ENCODE measurements around the gene MZF1.

Gene MZF1

GRCh38 chr19:58518256-58519086 is 54.7 kb downstream of the MZF1 start:
- H3K9ac ChIP-seq (ENCODE audit: low read length) = peak overlapping the region; percentile 83
- H3K36me3 ChIP-seq (ENCODE audit: control insufficient read depth, insufficient read depth, low read length) = no peaks in the 10 kb centered on the region
- no peaks in the 10 kb centered on the region for H3K27me3 ChIP-seq (ENCODE audit: control insufficient read depth, insufficient read depth, low read length)
- peak overlapping the region; percentile 87 for H3K4me3 ChIP-seq (ENCODE audit: low read length)
- H3K9me3 ChIP-seq (ENCODE audit: control insufficient read depth, low read length) = no peaks in the 10 kb centered on the region
- H3K4me1 ChIP-seq (ENCODE audit: control insufficient read depth, insufficient read depth, low read length) = peaks cover 27% of the 10 kb centered on the region

GRCh38 chr19:58516964-58517833 is 55.9 kb downstream of the MZF1 start:
- H3K36me3 ChIP-seq (ENCODE audit: control insufficient read depth, insufficient read depth, low read length) = no peaks in the 10 kb centered on the region
- no peaks in the 10 kb centered on the region for H3K9me3 ChIP-seq (ENCODE audit: control insufficient read depth, low read length)
- H3K27me3 ChIP-seq (ENCODE audit: control insufficient read depth, insufficient read depth, low read length) = no peaks in the 10 kb centered on the region
- no peak overlapping the region for H3K9ac ChIP-seq (ENCODE audit: low read length)
- peaks cover 38% of the 10 kb centered on the region for H3K4me1 ChIP-seq (ENCODE audit: control insufficient read depth, insufficient read depth, low read length)
- H3K4me3 ChIP-seq (ENCODE audit: low read length) = no peak overlapping the region

- no peak overlapping the region for H3K4me3 ChIP-seq (ENCODE audit: low read length)
- H3K36me3 ChIP-seq (ENCODE audit: control insufficient read depth, insufficient read depth, low read length) = no peaks in the 10 kb centered on the region
- H3K4me1 ChIP-seq (ENCODE audit: control insufficient read depth, insufficient read depth, low read length) = peaks cover 40% of the 10 kb centered on the region
- no peak overlapping the region for H3K9ac ChIP-seq (ENCODE audit: low read length)
- H3K9me3 ChIP-seq (ENCODE audit: control insufficient read depth, low read length) = no peaks in the 10 kb centered on the region
- no peaks in the 10 kb centered on the region for H3K27me3 ChIP-seq (ENCODE audit: control insufficient read depth, insufficient read depth, low read length)
Measured at GRCh38 chr19:58516246-58516836, 56.8 kb downstream of the MZF1 start.

- no peak overlapping the region for H3K4me3 ChIP-seq (ENCODE audit: low read length)
- H3K27me3 ChIP-seq (ENCODE audit: control insufficient read depth, insufficient read depth, low read length) = no peaks in the 10 kb centered on the region
- H3K4me1 ChIP-seq (ENCODE audit: control insufficient read depth, insufficient read depth, low read length) = peaks cover 38% of the 10 kb centered on the region
- H3K9ac ChIP-seq (ENCODE audit: low read length) = no peak overlapping the region
- no peaks in the 10 kb centered on the region for H3K9me3 ChIP-seq (ENCODE audit: control insufficient read depth, low read length)
- no peaks in the 10 kb centered on the region for H3K36me3 ChIP-seq (ENCODE audit: control insufficient read depth, insufficient read depth, low read length)
Measured at GRCh38 chr19:58515259-58515658, 57.9 kb downstream of the MZF1 start.

GRCh38 chr19:58514564-58515022 is 58.5 kb downstream of the MZF1 start:
- H3K27me3 ChIP-seq (ENCODE audit: control insufficient read depth, insufficient read depth, low read length) = no peaks in the 10 kb centered on the region
- H3K9ac ChIP-seq (ENCODE audit: low read length) = peak overlapping the region; percentile 53
- H3K4me1 ChIP-seq (ENCODE audit: control insufficient read depth, insufficient read depth, low read length) = peaks cover 38% of the 10 kb centered on the region
- H3K9me3 ChIP-seq (ENCODE audit: control insufficient read depth, low read length) = no peaks in the 10 kb centered on the region
- H3K4me3 ChIP-seq (ENCODE audit: low read length) = no peak overlapping the region
- H3K36me3 ChIP-seq (ENCODE audit: control insufficient read depth, insufficient read depth, low read length) = no peaks in the 10 kb centered on the region

GRCh38 chr19:58513694-58514563 is 59.2 kb downstream of the MZF1 start:
- H3K9me3 ChIP-seq (ENCODE audit: control insufficient read depth, low read length) = no peaks in the 10 kb centered on the region
- H3K9ac ChIP-seq (ENCODE audit: low read length) = peak overlapping the region; percentile 69
- H3K4me3 ChIP-seq (ENCODE audit: low read length) = no peak overlapping the region
- no peaks in the 10 kb centered on the region for H3K36me3 ChIP-seq (ENCODE audit: control insufficient read depth, insufficient read depth, low read length)
- no peaks in the 10 kb centered on the region for H3K27me3 ChIP-seq (ENCODE audit: control insufficient read depth, insufficient read depth, low read length)
- H3K4me1 ChIP-seq (ENCODE audit: control insufficient read depth, insufficient read depth, low read length) = peaks cover 38% of the 10 kb centered on the region

- H3K4me3 ChIP-seq (ENCODE audit: low read length) = no peak overlapping the region
Measured at GRCh38 chr19:58513213-58513693, 59.9 kb downstream of the MZF1 start.

More at GRCh38 chr19:58513213-58513693, 59.9 kb downstream of the MZF1 start:
- H3K27me3 ChIP-seq (ENCODE audit: control insufficient read depth, insufficient read depth, low read length) = no peaks in the 10 kb centered on the region
- no peaks in the 10 kb centered on the region for H3K36me3 ChIP-seq (ENCODE audit: control insufficient read depth, insufficient read depth, low read length)
- no peaks in the 10 kb centered on the region for H3K9me3 ChIP-seq (ENCODE audit: control insufficient read depth, low read length)
- peak overlapping the region; percentile 69 for H3K9ac ChIP-seq (ENCODE audit: low read length)
- peaks cover 33% of the 10 kb centered on the region for H3K4me1 ChIP-seq (ENCODE audit: control insufficient read depth, insufficient read depth, low read length)
